Brain pericyte (primary cell): ENCODE data around the gene DUSP22.

ENCODE experiments used
- DNase-seq: peaks from one replicate; pipeline ENCODE4 v3.0.0-alpha.2; 2012; ENCODE audit warnings: low read depth, low spot score

Gene DUSP22

DNA sequence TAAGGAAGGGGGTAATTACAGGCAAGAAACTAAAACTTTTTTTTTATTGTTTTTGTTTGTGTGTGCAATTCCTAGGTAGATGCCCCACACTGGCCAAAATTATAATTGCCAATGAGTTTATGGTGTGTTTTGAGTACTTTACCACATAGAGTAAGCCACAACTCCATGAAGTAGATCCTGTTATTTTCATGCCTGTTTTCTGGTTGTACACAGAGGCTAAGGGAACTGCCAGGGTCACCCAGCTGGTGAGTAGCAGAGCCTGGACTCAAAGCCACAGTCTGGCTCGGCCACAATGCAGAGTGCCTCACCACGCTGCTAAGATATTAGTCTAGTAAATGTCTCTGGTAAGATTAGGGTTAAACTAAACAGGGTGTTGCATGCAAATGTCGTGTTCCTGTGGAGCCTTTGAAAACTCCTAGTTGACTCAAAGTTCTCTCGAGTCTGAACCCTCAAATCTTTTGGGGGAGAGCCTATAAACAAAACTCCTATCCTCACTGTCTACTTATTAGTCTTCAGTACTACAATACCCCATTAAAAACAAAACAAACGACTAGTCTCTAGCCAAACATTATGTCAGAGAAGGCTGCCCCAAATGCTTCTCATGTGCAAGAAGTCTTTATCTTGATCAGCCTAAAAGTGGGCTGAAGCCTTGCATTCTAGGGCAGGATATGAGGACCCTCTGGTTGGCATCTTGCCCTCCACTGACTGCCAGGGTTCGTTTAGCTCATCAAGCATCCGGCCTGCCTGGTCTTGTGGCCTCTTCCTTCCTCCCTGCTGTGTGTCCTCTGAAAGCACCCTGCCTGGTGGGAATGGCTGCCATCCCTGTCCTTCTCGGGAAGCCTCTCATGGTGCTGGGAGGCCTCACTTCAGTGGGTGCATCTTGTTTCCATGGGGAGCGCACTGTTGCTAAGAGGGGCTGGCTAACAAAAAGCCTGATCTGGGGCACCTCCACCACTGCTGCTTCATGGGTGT is 4.2 kb downstream of the DUSP22 start:
- no peak for DNase-seq

DNA sequence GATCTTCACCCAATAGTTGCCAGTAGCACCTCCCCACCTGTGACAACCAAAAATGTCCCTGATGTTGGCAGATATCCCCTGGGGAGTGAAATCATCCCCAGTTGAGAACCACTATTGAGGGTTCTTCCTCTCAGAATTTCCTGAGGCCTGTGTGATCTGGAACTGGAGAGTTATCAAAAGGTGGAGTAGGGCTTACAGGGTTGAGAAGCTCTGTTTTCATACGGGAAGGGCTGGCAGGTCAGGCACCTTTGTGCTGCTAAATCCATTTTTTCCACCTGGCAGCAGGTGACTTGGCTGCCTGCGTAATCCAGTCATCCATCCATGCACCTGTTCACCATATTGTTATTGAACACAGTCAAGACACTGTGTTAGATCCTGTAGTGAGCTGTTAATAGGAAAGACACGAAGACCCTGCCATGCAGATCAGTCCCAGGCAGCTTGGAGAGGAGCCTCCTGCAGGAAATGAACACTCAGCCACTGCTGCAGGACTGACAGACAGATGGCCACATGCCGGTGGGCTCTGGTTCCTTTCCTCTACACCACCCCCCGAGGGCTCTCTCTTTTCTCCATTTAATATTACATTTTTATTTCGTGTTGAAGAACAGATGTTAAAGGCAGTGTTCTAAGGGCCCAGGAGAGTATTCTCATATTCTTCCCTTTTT is 5.4 kb downstream of the DUSP22 start:
- no peak for DNase-seq

DNA sequence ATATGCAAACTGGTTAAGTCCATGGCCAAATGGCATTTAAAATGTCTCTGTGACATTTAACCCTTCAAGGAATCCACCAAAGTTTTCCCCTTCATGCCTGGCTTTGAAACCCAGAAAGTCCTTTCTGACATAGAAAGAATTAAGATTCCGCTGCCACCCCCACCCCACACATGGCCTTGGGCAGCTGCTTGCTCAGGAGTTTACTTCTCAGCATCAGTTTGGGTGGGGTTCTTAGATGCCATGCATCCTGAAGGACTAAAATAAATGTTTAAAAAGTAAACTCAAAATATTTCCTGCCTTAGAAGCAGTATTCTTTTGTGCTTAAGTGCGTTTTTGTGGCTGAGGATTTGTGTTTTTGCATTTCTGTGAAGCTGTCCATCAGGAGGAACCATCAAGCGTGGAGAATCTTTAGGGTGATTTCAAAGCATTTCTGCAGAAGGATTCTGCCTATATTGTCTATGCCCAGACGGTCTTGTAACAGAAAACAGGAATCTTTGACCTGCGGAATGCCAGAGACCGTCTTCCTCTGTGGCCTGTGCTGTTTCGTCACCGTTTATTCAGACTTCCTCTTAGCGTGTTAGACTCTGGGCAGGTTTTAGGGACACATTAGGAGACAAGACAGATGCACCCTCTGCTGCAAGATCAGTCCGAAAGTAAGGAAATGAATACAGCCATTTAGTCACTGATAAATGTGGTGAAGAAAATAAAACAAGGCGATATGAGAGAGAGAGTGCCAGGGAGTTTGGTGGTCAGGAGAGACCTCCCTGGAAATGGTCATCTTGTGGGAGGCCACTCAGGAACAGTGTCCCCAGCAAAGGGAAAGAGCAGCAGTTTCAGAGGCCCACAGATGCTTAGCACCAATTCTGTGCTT is 6.2 kb downstream of the DUSP22 start:
- DNase-seq, result no peak

DNA sequence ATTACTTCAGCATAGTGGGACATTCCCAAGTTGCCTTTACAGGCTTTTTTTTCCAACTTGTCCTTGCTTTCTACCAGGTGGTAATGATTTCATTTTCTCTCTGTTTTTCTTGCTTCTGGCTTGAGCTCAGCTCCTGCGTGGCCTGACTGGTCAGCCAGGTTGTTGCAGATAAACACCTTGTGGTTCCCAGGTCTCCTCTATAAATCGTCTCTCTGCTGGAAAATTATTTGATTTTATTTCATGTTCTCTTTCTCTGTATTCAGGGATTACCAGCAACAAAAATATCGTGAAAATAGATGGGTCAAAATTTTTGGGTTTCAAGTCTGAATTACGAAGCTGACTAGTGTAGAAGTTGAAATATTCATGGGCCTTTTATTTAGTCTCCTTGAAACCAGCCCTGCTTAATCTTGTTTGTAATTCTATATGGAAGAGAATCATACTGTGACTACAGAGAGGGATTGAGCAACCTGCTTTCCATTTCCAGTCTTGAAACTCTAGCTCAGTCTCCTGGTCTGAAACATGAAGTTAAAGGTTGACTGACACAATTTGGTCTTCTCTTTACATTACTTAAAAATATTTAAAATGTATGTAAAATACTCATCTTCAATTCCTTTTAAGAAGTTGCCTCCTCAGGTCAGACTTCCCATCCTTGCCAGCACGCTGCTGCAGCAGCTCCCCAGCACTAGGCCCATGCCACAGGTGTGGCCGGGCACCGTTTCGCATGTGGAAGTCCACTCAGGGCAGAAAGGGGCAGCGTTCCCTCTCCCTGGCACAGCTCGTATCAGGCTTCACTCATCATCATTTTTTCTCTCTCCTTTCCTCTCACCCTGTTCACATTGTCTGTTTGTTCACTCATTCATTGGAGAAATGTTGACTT is 7.1 kb downstream of the DUSP22 start:
- no peak for DNase-seq

DNA sequence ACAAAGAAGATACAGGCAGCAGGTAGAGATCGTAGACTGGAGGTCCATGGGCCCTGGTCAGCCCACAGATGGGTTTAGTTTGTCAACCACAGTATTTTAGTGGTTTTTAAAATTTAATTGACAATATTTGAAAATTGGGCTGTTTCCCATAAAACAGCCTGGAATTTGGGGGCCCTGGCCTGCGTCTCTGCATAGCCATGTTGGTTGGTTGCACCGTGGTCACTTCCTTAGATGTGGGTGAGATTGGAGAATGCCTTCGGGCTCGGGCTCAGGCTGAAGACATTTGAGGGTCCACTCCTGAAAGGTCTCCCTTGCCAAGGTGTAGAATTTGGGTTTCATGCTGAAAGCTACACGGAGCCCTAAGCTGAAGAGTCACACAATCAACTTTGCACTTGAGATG is 7.7 kb downstream of the DUSP22 start:
- DNase-seq, result no peak

DNA sequence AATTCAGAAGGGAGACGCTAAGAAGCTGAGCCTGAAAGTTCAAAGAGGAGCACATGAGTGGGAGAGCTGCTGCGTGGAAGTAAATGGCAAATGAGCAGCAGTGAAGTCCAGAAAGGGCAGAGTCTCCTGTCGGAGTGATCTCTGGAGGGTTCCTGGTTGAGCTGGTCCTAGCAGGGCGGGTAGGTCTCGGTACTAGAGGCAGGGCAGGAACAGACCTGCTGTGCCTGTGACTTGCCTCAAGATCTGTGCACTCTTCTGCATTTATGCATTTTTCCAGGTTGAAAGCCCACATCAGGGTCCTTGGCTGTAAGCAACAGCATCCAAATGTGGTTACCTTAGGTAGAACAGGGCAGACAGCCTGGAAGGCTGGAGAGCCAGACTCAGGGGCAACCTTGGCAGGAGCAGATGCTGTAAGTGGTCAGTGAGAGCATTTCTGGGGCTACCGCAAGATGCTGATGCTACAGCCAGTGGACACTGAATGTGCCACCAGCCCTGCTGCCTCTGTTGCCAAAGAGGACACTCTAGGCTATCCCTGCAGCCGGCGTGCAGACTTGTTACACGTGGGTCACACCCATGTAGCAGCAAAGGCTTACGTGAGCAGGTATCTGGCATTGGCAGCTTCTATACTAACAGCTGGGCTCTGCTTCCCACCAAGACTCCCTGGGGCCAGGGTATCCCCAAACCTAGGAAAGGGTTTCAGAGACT is 8.4 kb downstream of the DUSP22 start:
- no peak for DNase-seq

DNA sequence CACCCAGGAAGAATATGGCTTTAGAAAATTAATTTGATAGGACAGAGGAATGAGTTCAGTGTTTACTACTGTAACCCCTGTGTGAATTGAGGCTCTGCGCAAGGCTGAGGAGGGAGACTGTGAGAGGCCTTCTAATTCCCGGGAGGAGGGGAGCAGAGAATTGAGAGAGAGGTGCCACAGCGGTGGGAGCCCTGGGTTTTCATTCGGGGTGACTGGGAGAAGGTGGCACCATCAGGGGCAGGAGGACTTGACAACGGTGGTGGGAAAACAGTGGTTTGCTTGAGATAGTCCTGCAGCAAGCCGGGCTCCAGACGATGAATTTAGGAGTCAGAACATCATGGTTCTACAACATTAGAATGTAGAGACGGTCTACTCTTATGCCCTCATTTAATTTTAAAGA is 9.2 kb downstream of the DUSP22 start:
- no peak for DNase-seq

DNA sequence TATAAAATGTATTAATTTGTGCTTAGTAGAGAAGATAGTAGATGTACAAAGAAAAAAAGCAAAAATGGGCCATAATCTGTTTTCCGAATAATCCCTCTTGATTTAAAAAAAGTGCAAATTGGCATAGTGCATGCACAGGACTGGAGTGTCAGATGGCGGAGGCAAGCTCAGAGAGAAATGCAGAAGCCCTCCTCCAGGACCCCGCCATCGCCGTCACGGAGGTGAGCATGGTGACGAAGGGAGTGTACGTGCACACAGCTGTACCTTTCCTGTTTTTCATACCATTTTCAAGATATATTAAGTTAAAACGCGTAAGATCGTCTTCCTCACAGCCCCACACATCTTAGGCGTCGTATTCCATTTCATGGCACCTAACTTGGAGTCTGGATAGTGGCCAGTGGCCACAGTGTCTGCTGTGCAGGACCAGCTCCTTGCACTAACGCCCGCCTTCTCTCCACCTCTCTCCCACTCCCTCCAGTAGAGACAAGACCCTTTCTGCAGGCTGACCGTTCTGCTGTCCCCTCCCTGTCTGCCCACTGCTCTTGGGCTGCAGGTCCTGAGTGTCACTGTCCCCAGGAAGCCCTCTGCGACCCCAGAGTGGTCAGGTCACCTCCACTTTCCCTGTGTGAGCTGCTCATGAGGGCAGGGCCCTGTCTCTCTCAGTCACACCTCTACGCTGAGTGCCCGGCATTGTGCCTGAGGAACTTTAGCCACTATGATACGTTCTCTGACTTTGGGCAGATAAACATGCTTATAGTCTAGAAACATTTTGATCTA is 9.8 kb downstream of the DUSP22 start:
- DNase-seq, result no peak

DNA sequence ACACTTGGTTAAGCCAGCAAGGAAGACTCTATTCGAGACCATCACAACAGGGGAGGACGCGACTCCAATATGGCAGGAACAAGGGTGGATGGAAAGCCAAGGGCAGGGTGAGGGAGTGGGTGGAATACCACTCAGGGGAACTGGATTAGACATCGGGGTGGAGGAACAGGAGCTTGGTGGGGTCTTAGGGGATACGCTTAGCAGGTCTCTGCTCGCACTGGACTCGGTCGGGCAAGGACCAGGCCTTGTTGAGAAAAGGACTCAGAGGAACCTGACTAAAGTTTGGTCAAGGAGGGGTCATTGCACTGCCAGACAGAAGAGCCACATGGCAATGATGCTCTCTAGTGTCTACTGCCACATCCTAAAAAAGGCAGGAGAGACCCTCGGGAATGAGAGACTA is 10.5 kb downstream of the DUSP22 start:
- no peak for DNase-seq

DNA sequence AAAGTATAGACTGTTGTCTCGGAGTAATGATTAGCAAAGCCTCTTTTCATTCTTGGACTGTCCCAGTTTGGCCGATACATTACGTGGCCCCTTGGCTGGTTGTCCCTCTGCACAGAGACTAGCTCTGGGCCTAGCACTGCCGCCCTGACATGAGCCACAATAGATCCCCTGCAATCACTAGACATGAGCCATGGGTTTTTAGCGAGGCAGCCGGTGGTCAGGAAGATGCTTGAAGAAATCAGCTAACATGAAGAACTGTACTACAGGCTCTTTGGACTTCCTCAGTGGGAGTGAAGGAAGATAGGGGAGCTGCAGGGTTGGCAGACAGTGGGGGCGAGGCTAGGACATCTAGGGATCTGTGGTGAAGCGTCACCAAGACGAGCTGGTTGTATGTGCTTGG is 11.0 kb downstream of the DUSP22 start:
- DNase-seq, result no peak

DNA sequence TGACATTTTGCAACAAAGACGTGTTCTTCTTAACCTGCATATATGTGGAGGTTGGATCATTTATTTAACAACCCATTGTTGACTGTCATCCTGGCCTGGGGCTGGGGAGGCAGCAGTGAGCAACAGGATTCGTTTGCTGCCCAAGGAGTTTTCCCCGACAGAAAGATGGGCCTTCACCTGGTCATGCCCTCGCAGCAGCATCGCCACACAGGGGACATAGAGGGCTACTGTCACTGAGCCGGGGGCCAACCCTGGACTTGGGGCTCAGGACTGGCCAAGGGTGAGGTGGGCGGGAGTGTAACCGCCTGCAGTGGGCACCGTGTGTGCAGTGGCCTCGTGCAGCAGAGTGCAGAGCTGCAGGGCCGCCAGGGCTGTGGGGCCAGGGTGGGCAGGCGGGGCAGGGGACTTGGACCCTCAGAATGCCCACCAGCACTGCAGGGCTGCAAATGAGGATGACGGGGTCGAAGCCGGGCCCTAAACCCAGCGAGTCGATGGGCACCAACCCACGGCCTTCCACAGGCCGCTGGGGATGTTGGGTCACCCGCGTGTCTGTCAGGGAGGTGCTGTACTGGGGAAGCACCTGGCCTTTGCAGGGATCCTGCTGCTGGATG is 11.8 kb downstream of the DUSP22 start:
- no peak for DNase-seq

DNA sequence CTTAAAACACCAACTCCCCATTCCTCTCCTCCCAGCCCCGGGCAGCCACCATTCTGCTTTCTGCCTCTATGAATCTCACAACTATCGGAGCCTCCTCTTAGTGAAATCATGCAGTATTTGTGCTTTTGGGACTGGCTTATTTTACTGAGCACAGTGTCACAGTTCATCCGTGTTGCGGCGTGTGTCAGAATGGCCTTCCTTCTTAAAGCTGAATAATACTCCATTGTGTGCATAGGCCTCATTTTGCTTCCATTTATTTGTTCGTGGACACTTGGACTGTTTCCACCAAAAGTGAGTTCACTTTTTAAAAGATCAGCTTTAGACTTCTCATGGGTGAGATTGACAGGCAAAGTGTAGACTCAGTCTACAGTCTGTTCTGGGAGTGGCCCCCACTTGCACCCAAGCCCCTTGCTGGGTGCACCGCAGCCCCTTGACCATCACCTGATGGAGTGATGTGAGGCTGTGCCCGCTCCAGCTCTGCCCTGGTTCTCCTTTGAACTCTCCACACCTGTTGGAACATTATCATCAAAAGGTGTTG is 12.6 kb downstream of the DUSP22 start:
- no peak for DNase-seq

DNA sequence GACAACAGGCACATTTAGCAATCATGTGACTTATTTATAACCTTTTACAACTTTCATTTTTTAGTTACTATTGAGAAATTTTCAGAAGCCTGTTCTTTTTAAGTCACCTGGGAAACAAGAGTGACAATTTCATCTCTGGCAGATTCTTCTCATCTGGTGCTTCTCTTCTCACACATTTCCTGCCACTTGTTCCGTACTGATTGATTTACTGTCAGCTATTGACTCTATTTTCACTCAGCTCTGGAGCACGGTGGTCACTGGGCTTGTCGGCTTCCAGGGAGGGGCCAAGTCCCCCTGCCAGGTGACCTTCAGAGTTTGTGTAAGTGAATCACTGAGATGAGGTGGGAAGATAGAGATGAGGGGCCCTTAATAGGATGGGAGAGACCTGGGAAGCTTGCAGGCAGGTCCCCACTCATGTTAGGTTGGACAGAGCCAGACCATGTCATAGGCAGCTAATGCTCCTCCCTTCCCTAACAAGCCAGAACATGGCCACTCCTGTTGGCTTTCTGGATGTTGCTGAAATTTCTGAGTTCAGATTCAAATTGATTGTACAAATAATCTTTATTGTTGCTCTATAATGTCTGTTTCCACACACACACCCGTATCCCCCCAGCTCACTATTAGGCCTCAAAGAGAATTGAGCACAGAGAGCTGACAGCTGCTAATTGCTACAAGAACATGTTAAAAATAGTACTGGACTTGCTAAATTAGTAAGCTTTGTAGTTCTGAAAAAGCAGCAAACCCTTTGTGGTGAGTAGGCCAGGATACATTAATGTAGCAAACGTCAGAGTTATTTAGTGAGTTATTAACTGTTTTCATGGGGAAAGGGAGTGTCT is 13.3 kb downstream of the DUSP22 start:
- DNase-seq, result no peak

DNA sequence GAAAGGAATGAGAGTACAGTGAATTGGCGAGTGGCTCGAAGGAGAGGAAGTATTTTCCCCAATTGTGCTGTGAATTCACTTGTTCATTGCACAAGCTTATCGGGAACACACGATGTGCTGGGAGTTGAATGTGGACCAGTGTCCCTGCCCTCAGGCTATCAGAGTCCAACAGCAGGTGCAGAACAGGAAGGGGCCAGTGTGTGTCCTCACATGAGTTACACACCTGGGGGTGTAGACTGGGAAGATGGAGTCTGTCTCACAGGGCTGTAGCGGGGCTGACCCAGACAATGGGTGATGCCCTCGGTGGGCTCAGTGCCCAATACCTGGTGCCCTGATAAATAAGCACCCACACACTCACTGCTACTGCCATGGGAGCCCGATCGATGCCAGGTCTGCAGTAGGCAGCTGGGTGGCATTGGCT is 14.4 kb downstream of the DUSP22 start:
- no peak for DNase-seq

DNA sequence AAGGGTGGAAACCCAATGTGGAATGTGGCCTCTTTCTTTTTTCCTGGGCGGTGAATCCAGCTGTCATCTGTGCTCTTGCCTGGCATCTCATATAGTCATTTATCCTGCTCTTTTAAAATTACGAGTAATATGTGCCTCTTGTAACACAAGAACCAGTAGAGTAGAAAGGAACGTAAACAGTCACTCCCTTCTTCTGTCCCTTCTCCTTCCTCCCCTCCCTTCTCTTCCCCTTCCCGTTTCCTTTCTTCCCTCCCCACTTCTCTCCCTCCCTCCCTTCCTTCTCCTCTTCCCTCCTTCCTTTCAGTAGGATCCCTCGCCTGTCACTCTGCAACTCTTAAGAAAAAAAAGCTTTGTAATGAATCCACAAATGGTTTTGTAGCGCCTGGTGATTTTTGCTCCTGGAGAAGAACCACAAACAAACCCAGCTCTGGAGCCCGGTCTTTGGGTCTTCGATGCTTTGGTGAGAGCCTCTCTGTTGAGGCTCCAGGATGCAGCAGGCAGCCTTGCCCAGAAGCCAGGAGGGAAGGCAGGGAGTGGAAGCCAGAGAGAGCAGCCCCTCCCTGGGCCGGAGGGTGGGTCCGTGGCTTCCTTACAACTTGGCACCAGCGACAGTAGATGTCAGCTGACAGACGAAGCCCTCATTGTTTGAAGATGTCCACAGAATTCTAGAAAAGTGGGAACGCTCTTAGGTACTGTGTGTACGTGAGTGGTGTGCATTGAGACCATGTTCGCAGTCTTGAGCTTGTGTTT is 15.0 kb downstream of the DUSP22 start:
- no peak for DNase-seq

DNA sequence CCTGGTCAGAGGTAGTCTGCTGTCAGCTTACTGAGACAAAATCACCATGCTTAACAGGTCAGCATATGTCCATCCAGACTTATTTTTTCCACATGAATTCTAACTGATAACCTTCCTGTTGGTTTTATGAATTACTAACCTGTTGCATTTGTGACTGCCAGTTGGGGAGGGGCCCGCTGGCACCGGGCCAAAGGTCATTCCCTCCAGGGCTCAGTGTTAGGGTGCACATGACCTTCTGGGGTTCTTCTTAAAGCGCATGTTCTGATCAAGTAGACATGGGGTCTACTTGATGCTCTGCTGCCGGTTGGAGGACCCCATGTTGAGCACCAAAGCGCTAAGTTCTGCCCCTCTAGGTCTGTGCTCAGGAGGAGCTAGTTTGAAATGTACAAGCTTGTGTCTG is 15.6 kb downstream of the DUSP22 start:
- DNase-seq, result no peak

DNA sequence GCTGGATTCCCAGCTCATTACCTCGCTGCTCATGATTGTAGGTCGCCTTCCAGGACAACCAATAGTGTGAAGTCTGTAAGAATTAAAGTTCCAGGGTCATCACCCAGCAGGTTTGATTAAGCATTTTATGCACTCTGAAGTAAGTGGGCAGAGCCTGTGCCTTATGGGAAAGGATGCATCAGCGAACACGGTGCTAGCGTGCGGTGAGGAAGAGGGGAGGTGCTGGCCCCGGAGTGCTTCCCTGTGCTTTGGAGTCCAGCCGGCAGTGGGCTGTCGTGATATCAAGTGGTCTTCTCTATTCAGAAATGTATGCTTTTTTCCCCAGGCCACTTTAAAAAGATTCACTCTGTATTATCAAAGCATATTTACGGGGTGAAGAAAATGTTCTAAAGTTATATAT is 16.0 kb downstream of the DUSP22 start:
- no peak for DNase-seq
